GM21367 (cell line): ENCODE measurements around the gene SLITRK6.
"Not testable (repeated sequence)": the region's sequence is repeated elsewhere in the genome, so short reads cannot be mapped to it uniquely, and the experiment has no call there.

Experiments
- ATAC-seq: cut with Tn5 transposase; IDR thresholded peaks from one replicate; pipeline ENCODE4 v1.9.1; 2021; ENCODE audit not compliant: unreplicated experiment

SLITRK6 gene, protein sequence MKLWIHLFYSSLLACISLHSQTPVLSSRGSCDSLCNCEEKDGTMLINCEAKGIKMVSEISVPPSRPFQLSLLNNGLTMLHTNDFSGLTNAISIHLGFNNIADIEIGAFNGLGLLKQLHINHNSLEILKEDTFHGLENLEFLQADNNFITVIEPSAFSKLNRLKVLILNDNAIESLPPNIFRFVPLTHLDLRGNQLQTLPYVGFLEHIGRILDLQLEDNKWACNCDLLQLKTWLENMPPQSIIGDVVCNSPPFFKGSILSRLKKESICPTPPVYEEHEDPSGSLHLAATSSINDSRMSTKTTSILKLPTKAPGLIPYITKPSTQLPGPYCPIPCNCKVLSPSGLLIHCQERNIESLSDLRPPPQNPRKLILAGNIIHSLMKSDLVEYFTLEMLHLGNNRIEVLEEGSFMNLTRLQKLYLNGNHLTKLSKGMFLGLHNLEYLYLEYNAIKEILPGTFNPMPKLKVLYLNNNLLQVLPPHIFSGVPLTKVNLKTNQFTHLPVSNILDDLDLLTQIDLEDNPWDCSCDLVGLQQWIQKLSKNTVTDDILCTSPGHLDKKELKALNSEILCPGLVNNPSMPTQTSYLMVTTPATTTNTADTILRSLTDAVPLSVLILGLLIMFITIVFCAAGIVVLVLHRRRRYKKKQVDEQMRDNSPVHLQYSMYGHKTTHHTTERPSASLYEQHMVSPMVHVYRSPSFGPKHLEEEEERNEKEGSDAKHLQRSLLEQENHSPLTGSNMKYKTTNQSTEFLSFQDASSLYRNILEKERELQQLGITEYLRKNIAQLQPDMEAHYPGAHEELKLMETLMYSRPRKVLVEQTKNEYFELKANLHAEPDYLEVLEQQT

DNA sequence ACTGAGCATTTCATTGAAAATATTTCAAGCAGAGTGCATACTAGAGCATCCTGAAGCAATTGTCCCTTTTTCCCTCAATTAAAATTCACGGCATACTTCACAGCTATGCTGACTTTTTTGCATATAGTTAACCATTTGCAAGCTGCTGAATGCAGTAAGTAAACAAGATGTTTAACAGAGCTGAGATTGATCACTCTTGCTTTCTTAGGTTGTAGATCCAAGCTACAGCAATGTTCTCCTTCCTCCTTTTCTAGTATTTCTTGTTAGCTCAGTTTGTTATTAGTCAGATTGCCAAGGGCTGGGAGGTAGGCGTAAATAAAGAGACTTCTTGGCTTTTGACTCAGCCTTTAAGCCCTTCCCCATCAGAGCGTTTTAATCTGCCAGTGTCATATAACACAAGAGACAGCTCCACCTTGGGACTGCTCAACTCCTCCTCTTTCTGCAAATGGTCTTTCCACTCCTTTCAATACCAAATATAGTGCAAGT, at the start of gene SLITRK6:
Gene SLITRK6, minus strand, starts transcription at position 323 of the 486 bp plus-strand sequence. CDS start 2,911 bp downstream, outside the sequence.
- ATAC-seq = no peak

GRCh38 chr13:85847012-85847411, 47.8 kb upstream of the SLITRK6 start:
- ATAC-seq = no peak

GRCh38 chr13:85841427-85841826, 42.2 kb upstream of the SLITRK6 start:
- ATAC-seq = no peak

DNA sequence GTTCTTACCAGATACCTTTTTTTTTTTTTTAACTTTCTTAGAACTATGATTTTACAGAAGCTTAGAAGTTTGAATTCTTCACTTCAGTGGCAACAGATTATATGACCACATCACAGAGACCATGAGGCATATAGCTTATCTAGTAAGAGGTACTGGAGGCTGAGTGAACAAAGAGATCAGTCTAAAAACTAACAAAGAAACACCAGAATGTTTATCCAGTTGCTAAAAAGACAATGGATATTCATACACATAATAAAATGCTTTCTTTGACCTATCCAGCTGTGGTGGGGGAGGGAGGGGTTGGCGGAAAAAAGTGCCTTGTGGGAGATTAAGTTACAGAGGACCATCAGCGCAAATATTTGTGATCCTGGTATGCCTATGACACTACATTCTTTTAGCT, 34.7 kb upstream of the SLITRK6 start:
- ATAC-seq = no peak

DNA sequence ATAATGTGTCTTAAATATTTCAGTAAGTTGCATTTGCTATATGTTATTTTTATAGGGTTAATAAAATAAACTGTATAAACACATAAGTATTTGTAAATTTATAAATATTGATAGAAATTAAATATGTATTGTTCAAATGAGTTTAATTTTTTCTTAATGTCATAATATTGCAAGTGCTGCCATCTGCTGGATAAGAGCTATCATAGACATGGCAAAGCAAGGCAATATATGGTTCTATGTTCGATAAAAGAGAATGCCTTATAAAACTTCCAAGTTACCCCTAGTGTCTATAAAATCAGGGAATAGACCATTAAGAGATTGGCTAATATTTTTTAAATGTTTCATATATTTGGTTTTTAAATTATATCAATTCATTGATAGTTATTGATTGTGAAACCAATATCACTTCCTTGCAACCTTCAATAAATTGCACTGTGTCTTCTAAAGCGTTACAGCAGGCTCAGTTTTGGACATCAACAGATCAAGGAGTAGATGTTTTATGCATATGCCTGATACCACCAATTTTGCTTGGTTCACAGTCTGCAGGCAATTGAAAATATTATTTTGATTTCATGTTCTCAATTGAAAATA, 29.0 kb upstream of the SLITRK6 start:
- ATAC-seq = no peak

GRCh38 chr13:85825454-85825853, 26.2 kb upstream of the SLITRK6 start:
- ATAC-seq = no peak

DNA sequence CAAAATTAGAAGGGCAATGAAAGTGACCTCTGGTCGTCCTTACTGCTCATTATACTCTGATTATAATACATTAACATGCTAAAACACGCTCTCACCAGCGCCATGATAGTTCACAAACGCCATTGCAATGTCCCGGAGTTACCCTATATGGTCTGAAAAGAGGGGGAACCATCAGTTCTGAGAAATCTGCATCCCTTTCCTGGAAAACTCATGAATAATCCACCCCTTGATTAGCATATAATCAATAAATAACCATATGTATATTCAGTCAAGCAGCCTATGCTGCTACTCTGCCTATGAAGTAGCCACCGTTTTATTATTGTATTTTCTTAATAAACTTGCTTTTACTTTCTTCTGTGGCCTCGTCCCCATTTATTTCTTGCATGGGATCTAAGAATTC, 24.6 kb upstream of the SLITRK6 start:
- no peak for ATAC-seq

GRCh38 chr13:85819513-85819912, 20.3 kb upstream of the SLITRK6 start:
- ATAC-seq = no peak

- no peak for ATAC-seq
Measured at GRCh38 chr13:85816413-85816812, 17.2 kb upstream of the SLITRK6 start.

- no peak for ATAC-seq
Measured at GRCh38 chr13:85812282-85812681, 13.1 kb upstream of the SLITRK6 start.

DNA sequence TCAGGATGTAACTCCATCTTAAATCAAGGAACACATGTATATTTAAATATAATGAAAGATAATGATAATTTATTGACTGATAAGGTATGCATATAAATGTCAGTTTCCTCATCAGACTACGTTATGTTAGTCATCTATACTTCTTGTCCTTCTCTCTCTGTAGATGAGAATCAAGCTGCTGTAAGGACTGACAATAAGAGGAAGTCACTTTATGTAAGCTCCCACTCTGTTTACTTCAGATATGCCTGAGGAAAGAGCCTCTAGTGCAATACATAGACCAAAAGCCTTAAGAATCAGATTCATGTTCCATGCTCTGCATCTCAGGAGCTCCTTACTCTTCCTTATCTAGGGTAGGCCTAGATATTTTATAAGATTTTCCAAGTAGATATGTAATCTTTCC, 9.6 kb upstream of the SLITRK6 start:
- no peak for ATAC-seq

- ATAC-seq = no peak
Measured at GRCh38 chr13:85806553-85807175, 7.4 kb upstream of the SLITRK6 start.

GRCh38 chr13:85798556-85798955, 663 bp downstream of the SLITRK6 start:
- no peak for ATAC-seq

DNA sequence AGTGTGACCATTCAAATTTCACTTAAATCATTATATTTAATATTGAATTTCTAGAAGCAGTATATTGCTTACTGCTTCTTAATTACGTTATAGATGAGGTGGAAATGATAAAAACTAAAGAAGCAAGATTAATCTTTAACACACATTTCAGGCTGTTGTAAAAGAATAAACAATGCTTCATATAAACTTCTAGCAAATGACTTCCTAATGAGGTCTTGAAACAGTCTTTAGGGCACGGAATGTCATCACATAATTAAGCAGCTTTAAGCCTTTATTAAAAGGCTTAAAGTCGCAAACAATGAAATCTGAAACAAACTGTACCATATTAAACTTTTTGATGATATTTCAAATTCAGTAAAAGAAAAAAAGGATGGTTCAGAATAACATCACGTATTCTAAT, 1.9 kb downstream of the SLITRK6 start:
- no peak for ATAC-seq

GRCh38 chr13:85785205-85785604, 14.0 kb downstream of the SLITRK6 start:
- ATAC-seq = no peak

DNA sequence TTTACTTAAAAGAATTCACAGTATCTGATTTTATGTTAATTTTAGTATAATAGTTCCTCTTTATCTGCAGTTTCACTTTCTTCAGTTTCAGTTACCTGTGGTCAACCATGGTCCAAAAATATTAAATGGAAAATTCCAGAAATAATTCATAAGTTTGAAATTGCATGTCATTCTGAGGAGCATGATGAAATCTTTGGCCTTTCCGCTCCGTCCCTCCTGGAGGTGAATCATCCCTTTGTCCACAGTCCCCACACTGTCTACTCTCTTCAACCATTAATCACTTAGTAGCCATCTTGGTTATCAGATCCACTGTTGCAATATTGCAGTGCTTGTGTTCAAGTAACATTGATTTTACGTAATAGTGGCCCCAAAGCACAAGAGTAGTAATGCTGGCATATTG, 26.9 kb downstream of the SLITRK6 start:
- ATAC-seq = no peak

- ATAC-seq = no peak
Measured at GRCh38 chr13:85771856-85772255, 27.4 kb downstream of the SLITRK6 start.

DNA sequence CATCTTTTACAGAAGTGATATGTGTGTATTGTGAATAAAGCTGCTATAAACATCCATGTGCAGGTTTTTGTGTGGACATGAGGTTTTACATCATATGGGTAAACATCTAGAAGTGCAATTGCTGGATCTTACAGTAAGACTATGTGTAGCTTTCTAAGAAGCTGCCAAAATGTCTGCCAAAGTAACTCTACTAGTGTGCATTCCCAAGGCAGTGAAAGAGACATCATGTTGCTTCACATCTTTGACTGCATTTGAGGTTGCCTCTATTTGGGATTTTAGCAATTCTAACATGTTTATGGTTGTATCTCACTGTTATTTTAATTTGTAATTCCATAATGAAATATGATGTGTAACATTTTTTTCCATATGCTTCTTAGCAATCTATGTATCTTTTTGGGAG, 30.3 kb downstream of the SLITRK6 start:
- no peak for ATAC-seq

DNA sequence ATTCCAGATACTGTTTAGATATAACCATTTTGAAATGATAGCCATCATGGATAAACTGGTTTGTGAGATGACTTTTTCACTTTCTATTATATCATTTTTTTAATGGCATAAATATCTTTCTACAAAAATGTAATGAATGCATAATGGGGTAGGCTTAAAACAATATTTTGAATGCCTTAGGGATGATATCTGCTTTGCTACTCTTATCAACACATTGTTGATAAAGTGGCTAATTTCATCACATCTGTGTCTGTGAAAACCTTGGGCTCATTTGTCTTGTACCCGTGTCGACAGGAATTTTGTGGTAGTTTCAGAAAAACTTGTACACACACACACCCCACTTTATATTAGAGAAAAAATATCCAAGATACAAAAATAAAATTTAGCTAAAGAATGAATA, 44.1 kb downstream of the SLITRK6 start:
- no peak for ATAC-seq

DNA sequence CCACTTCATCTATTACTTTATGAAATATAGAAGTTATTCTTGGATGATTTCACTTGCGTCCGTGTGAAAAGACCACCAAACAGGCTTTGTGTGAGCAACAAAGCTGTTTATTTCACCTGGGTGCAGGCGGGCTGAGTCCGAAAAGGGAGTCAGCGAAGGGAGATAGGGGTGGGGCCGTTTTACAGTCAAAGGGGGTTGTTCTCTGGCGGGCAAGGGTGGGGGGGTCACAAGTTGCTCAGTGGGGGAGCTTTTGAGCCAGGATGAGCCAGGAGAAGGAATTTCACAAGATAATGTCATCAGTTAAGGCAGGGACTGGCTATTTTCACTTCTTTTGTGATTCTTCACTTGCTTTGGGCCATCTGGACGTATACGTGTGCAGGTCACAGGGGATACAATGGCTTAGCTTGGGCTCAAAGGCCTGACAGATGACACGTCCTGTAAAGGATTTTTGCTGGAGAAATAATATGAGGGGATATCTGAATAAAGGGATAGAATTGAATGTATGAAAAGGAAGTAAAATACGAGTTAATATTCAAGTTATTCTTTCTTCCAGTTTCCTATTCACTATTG, 55.9 kb downstream of the SLITRK6 start:
- ATAC-seq = not testable (repeated sequence)
